K562 (cell line): ENCODE results near the gene DNAJB6. TPM values are rescaled to one million over a fixed set of nuclear protein-coding genes. Genes with fewer than 3 reads are reported as not detected.

ENCODE experiments used
- BCOR ChIP-seq: fragments of 450-650 bp; IDR thresholded peaks from 2 replicates; pipeline ENCODE4 v1.6.1; 2016
- CREB1 ChIP-seq, 2 experiments: sonication (generic) in 1 of 2; formaldehyde crosslinking in 1 of 2; IDR thresholded peaks; 2 replicates each; pipeline versions ENCODE4 v1.6.1 to v1.8.0; 2012 to 2022; ENCODE audit warnings: inconsistent platforms in 1 of 2, mild to moderate bottlenecking in 1 of 2, missing genetic modification reagents in 1 of 2, moderate library complexity in 1 of 2
- E2F1 ChIP-seq: sonication (generic); formaldehyde crosslinking; IDR thresholded peaks from 2 replicates; pipeline ENCODE4 v1.8.1; 2023; ENCODE audit warnings: mild to moderate bottlenecking, missing genetic modification reagents, moderate library complexity
- IFI16 ChIP-seq: fragments of 250-450 bp; sonication (Bioruptor Pico); IDR thresholded peaks from 2 replicates; pipeline ENCODE4 v2.1.2; 2022; ENCODE audit warnings: mild to moderate bottlenecking, inconsistent platforms
- KAT7 ChIP-seq: sonication (generic); formaldehyde crosslinking; IDR thresholded peaks from 2 replicates; pipeline ENCODE4 v1.8.0; 2022; ENCODE audit warnings: missing genetic modification reagents, mild to moderate bottlenecking, borderline replicate concordance
- KLF16 ChIP-seq: IDR thresholded peaks from 2 replicates; pipeline ENCODE4 v1.6.1; 2016; ENCODE audit warnings: antibody characterized with exemption
- KLF6 ChIP-seq: fragments of 250-450 bp; sonication (Bioruptor Pico); IDR thresholded peaks from 2 replicates; pipeline ENCODE4 v1.4.0; 2020; ENCODE audit warnings: mild to moderate bottlenecking, moderate library complexity, borderline replicate concordance
- MAFG ChIP-seq: fragments of 450-650 bp; conservative IDR thresholded peaks from 2 replicates; pipeline ENCODE4 v1.6.1; 2016; ENCODE audit warnings: missing genetic modification characterization, missing compliant biosample characterization
- MITF ChIP-seq: IDR thresholded peaks from 2 replicates; pipeline ENCODE4 v1.6.1; 2014; ENCODE audit warnings: antibody characterized with exemption
- MYNN ChIP-seq, 2 experiments: sonication (generic); formaldehyde crosslinking in 1 of 2; IDR thresholded peaks; 2 replicates each; pipeline versions ENCODE4 v1.5.0 to v1.6.1; 2016 to 2020; ENCODE audit warnings: antibody characterized with exemption in 1 of 2, missing genetic modification reagents in 1 of 2
- NFIC ChIP-seq: fragments of 450-650 bp; IDR thresholded peaks from 2 replicates; pipeline ENCODE4 v1.6.1; 2017; ENCODE audit warnings: mild to moderate bottlenecking, inconsistent platforms
- NR4A1 ChIP-seq, 2 experiments: fragments of 250-450 bp in 1 of 2; fragments of 450-650 bp in 1 of 2; sonication (Bioruptor Pico) in 1 of 2; IDR thresholded peaks; 2 replicates each; pipeline versions ENCODE4 v1.4.0 to v1.6.1; 2016 to 2020; ENCODE audit warnings: mild to moderate bottlenecking in 2 of 2, missing compliant biosample characterization in 1 of 2, missing genetic modification characterization in 1 of 2, moderate library complexity in 1 of 2
- PKNOX1 ChIP-seq: fragments of 450-650 bp; IDR thresholded peaks from 2 replicates; pipeline ENCODE4 v1.6.1; 2016
- POLR2A ChIP-seq: fragments of 450-650 bp; conservative IDR thresholded peaks from 2 replicates; pipeline ENCODE4 v1.6.1; 2016
- PTRF ChIP-seq: fragments of 450-650 bp; IDR thresholded peaks from 2 replicates; pipeline ENCODE4 v1.6.1; 2016; ENCODE audit warnings: mild to moderate bottlenecking, missing genetic modification characterization, missing compliant biosample characterization
- U2AF2 ChIP-seq: fragments of 200-400 bp; formaldehyde crosslinking; optimal IDR thresholded peaks from 2 replicates; pipeline ENCODE3; 2017; ENCODE audit warnings: low read depth, mild to moderate bottlenecking, low read length
- ZFX ChIP-seq: sonication (generic); formaldehyde crosslinking; IDR thresholded peaks from 2 replicates; pipeline ENCODE4 v1.8.0; 2022; ENCODE audit warnings: mild to moderate bottlenecking, missing genetic modification reagents, moderate library complexity
- ZNF696 ChIP-seq: fragments of 250-450 bp; sonication (Bioruptor Pico); conservative IDR thresholded peaks from 2 replicates; pipeline ENCODE4 v1.4.0; 2020; ENCODE audit warnings: mild to moderate bottlenecking, moderate library complexity
- polyA plus RNA-seq, 8 experiments: library from polyadenylated mRNA; depleted of rRNA in 4 of 8; stranded (reverse) in 5 of 8; unstranded in 3 of 8; fragments of >200 nt; fragmentation: Nextera tagmentation in 2 of 8; fragmentation: Illumina TruSeq in 1 of 8; extraction: Ambion mirVana in 2 of 8; extraction: Trizol in 1 of 8; gene quantifications; 2 replicates each; pipeline versions ENCODE4 v1.2.1 to v1.2.3, GENCODE V29; 2011 to 2014; ENCODE audit warnings: inconsistent platforms in 1 of 8, missing spikeins in 1 of 8
- total RNA-seq, 7 experiments: library from RNA; depleted of rRNA in 6 of 7; stranded (reverse); fragments of >200 nt in 6 of 7; fragmentation: Illumina TruSeq in 2 of 7; extraction: Trizol in 2 of 7; gene quantifications; 2 replicates each; pipeline versions ENCODE4 v1.2.1 to v1.2.3, GENCODE V29; 2011 to 2021; ENCODE audit warnings: low replicate concordance in 1 of 7
- TF ChIP-seq, protein P1 (sequence below): sonication (generic); formaldehyde crosslinking; IDR thresholded peaks from 2 replicates; pipeline ENCODE4 v1.8.0; 2022; ENCODE audit warnings: mild to moderate bottlenecking, missing genetic modification reagents, borderline replicate concordance
- TF ChIP-seq, protein P2 (sequence below): fragments of 450-650 bp; IDR thresholded peaks from 2 replicates; pipeline ENCODE4 v1.6.1; 2016; ENCODE audit warnings: mild to moderate bottlenecking

Gene DNAJB6
- total and polyA plus RNA-seq, 9 of the 15 experiments (the other 6 are each of a cell fraction or from before 2014, with no cell fraction given) = 84.5 to 158 (median 135) TPM

- TF ChIP-seq MAFG (tag) (peak; percentile 4; the same call in 1 of the 2 replicates), KAT7 (CRISPR knock-in tag) (no peak), ZNF696 (no peak), MYNN (IDR thresholded peaks at IDR 0.05) (peak; percentile 64; the same call in 1 of the 2 replicates), MYNN (CRISPR knock-in tag; IDR thresholded peaks at IDR 0.05) (no peak), POLR2A (no peak), NR4A1 (CRISPR knock-in tag; IDR thresholded peaks at IDR 0.05) (no peak), NR4A1 (tag; IDR thresholded peaks at IDR 0.05) (no peak), IFI16 (CRISPR knock-in tag) (no peak), CREB1 (IDR thresholded peaks at IDR 0.05) (0 out of 2 replicates have a peak, but pooled peaks have one; percentile 49), CREB1 (CRISPR knock-in tag; IDR thresholded peaks at IDR 0.05) (no peak), MITF (no peak), ZFX (CRISPR knock-in tag) (no peak), U2AF2 (no peak), BCOR (0 out of 2 replicates have a peak, but pooled peaks have one; percentile 30), PKNOX1 (peak; percentile 42; the same call in 1 of the 2 replicates), KLF6 (CRISPR knock-in tag) (no peak), NFIC (peak; percentile 71), PTRF (no peak), KLF16 (peak; percentile 71; the same call in 1 of the 2 replicates), E2F1 (CRISPR knock-in tag) (no peak)
- TF ChIP-seq, protein P1, sequence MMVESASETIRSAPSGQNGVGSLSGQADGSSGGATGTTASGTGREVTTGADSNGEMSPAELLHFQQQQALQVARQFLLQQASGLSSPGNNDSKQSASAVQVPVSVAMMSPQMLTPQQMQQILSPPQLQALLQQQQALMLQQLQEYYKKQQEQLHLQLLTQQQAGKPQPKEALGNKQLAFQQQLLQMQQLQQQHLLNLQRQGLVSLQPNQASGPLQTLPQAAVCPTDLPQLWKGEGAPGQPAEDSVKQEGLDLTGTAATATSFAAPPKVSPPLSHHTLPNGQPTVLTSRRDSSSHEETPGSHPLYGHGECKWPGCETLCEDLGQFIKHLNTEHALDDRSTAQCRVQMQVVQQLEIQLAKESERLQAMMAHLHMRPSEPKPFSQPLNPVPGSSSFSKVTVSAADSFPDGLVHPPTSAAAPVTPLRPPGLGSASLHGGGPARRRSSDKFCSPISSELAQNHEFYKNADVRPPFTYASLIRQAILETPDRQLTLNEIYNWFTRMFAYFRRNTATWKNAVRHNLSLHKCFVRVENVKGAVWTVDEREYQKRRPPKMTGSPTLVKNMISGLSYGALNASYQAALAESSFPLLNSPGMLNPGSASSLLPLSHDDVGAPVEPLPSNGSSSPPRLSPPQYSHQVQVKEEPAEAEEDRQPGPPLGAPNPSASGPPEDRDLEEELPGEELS (CRISPR knock-in tag) = no peak
- TF ChIP-seq, protein P2, sequence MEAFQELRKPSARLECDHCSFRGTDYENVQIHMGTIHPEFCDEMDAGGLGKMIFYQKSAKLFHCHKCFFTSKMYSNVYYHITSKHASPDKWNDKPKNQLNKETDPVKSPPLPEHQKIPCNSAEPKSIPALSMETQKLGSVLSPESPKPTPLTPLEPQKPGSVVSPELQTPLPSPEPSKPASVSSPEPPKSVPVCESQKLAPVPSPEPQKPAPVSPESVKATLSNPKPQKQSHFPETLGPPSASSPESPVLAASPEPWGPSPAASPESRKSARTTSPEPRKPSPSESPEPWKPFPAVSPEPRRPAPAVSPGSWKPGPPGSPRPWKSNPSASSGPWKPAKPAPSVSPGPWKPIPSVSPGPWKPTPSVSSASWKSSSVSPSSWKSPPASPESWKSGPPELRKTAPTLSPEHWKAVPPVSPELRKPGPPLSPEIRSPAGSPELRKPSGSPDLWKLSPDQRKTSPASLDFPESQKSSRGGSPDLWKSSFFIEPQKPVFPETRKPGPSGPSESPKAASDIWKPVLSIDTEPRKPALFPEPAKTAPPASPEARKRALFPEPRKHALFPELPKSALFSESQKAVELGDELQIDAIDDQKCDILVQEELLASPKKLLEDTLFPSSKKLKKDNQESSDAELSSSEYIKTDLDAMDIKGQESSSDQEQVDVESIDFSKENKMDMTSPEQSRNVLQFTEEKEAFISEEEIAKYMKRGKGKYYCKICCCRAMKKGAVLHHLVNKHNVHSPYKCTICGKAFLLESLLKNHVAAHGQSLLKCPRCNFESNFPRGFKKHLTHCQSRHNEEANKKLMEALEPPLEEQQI = no peak
These were observed 66.2 kb downstream of the DNAJB6 start (continued) for GRCh38 chr7:157402911-157403534.
